K562 (cell line): ENCODE measurements around the gene MPI. TPM values are rescaled to one million over a fixed set of nuclear protein-coding genes. Genes with fewer than 3 reads are reported as not detected.
A peak's percentile ranks its signal among the peaks of the same experiment; 100 is the strongest.

Experiments used
- CBX2 ChIP-seq: fragments of 200-600 bp; sonication (generic); IDR thresholded peaks from one replicate; pipeline ENCODE4 v1.6.1; 2012; ENCODE audit warnings: mild to moderate bottlenecking, low read length, inconsistent platforms; ENCODE audit not compliant: insufficient read depth, poor library complexity, severe bottlenecking
- CBX5 ChIP-seq: IDR thresholded peaks from 2 replicates; pipeline ENCODE4 v1.6.1; 2014; ENCODE audit warnings: low read depth, borderline replicate concordance
- CCAR2 ChIP-seq: fragments of 200-400 bp; formaldehyde crosslinking; IDR thresholded peaks from 2 replicates; pipeline ENCODE4 v1.6.1; 2017; ENCODE audit warnings: mild to moderate bottlenecking, low read depth, low read length
- FOXP1 ChIP-seq: sonication (generic); formaldehyde crosslinking; IDR thresholded peaks from 2 replicates; pipeline ENCODE4 v1.8.0; 2022; ENCODE audit warnings: mild to moderate bottlenecking, missing genetic modification reagents
- HLTF ChIP-seq: fragments of 450-650 bp; IDR thresholded peaks from 2 replicates; pipeline ENCODE4 v1.6.1; 2016
- HSF4 ChIP-seq: fragments of 250-450 bp; sonication (Bioruptor Pico); IDR thresholded peaks from 2 replicates; pipeline ENCODE4 v2.1.2; 2022; ENCODE audit warnings: mild to moderate bottlenecking, moderate library complexity, borderline replicate concordance
- ILF3 ChIP-seq: fragments of 450-650 bp; IDR thresholded peaks from 2 replicates; pipeline ENCODE4 v1.6.1; 2018; ENCODE audit warnings: antibody characterized with exemption, mild to moderate bottlenecking, moderate library complexity, borderline replicate concordance
- POLR2AphosphoS5 ChIP-seq: IDR thresholded peaks from 2 replicates; pipeline ENCODE4 v1.6.1; 2011; ENCODE audit warnings: mild to moderate bottlenecking, low read depth, low read length, moderate library complexity; ENCODE audit not compliant: control insufficient read depth, insufficient read depth
- RBM22 ChIP-seq: fragments of 200-400 bp; formaldehyde crosslinking; IDR thresholded peaks from 2 replicates; pipeline ENCODE4 v1.6.1; 2018; ENCODE audit warnings: low read length, low read depth; ENCODE audit not compliant: poor library complexity, severe bottlenecking
- RBM39 ChIP-seq: fragments of 200-400 bp; formaldehyde crosslinking; optimal IDR thresholded peaks from 2 replicates; pipeline ENCODE3; 2018; ENCODE audit warnings: low read depth, low read length
- SAFB ChIP-seq: fragments of 200-400 bp; formaldehyde crosslinking; IDR thresholded peaks from 2 replicates; pipeline ENCODE4 v1.6.1; 2017; ENCODE audit warnings: low read depth, low read length, borderline replicate concordance
- SAP30 ChIP-seq: fragments of 200-600 bp; sonication (generic); IDR thresholded peaks from 2 replicates; pipeline ENCODE4 v1.6.1; 2012; ENCODE audit warnings: borderline replicate concordance, low read depth, mild to moderate bottlenecking, moderate library complexity, low read length, control low read depth, inconsistent platforms; ENCODE audit not compliant: insufficient read depth, poor library complexity, severe bottlenecking
- SMAD4 ChIP-seq: fragments of 250-450 bp; sonication (Bioruptor Pico); conservative IDR thresholded peaks from 2 replicates; pipeline ENCODE4 v1.8.0; 2021; ENCODE audit warnings: inconsistent platforms, mild to moderate bottlenecking, moderate library complexity
- SMARCA5 ChIP-seq: fragments of 450-650 bp; IDR thresholded peaks from 2 replicates; pipeline ENCODE4 v1.6.1; 2016
- SMARCC2 ChIP-seq: fragments of 450-650 bp; IDR thresholded peaks from 2 replicates; pipeline ENCODE4 v1.6.1; 2017; ENCODE audit warnings: antibody characterized with exemption, moderate library complexity, mild to moderate bottlenecking, low read depth
- SP1 ChIP-seq: sonication (generic); formaldehyde crosslinking; IDR thresholded peaks from 2 replicates; pipeline ENCODE4 v1.8.1; 2022; ENCODE audit warnings: mild to moderate bottlenecking, missing genetic modification reagents
- ZFP1 ChIP-seq: fragments of 450-650 bp; formaldehyde crosslinking; IDR thresholded peaks from 2 replicates; pipeline ENCODE4 v1.4.0; 2020; ENCODE audit warnings: mild to moderate bottlenecking, mixed read lengths
- ZNF184 ChIP-seq: sonication (generic); formaldehyde crosslinking; IDR thresholded peaks from 2 replicates; pipeline ENCODE4 v1.5.0; 2020; ENCODE audit warnings: missing genetic modification reagents
- ZNF445 ChIP-seq: fragments of 250-450 bp; sonication (Bioruptor Pico); IDR thresholded peaks from 2 replicates; pipeline ENCODE4 v1.4.0; 2020; ENCODE audit warnings: low read depth, mild to moderate bottlenecking, moderate library complexity
- ZNF766 ChIP-seq: fragments of 200-800 bp; sonication (Bioruptor generic); conservative IDR thresholded peaks from 2 replicates; pipeline ENCODE4 v1.6.1; 2016; ENCODE audit warnings: missing genetic modification characterization, missing compliant biosample characterization
- polyA plus RNA-seq, 8 experiments: library from polyadenylated mRNA; depleted of rRNA in 4 of 8; stranded (reverse) in 5 of 8; unstranded in 3 of 8; fragments of >200 nt; fragmentation: Nextera tagmentation in 2 of 8; fragmentation: Illumina TruSeq in 1 of 8; extraction: Ambion mirVana in 2 of 8; extraction: Trizol in 1 of 8; gene quantifications; 2 replicates each; pipeline versions ENCODE4 v1.2.1 to v1.2.3, GENCODE V29; 2011 to 2014; ENCODE audit warnings: inconsistent platforms in 1 of 8, missing spikeins in 1 of 8
- total RNA-seq, 7 experiments: library from RNA; depleted of rRNA in 6 of 7; stranded (reverse); fragments of >200 nt in 6 of 7; fragmentation: Illumina TruSeq in 2 of 7; extraction: Trizol in 2 of 7; gene quantifications; 2 replicates each; pipeline versions ENCODE4 v1.2.1 to v1.2.3, GENCODE V29; 2011 to 2021; ENCODE audit warnings: low replicate concordance in 1 of 7
- TF ChIP-seq, protein P1 (sequence below): sonication (generic); formaldehyde crosslinking; IDR thresholded peaks from 2 replicates; pipeline ENCODE4 v1.9.0; 2022; ENCODE audit warnings: mild to moderate bottlenecking, missing genetic modification reagents
- TF ChIP-seq, protein P2 (sequence below): fragments of 250-450 bp; sonication (Bioruptor Pico); IDR thresholded peaks from 2 replicates; pipeline ENCODE4 v1.4.0; 2020
- TF ChIP-seq, protein P3 (sequence below): fragments of 250-450 bp; sonication (Bioruptor Pico); IDR thresholded peaks from 2 replicates; pipeline ENCODE4 v1.9.0; 2021; ENCODE audit warnings: mild to moderate bottlenecking, inconsistent platforms

Gene MPI
- total and polyA plus RNA-seq, 9 of the 15 experiments (the other 6 are each of a cell fraction or from before 2014, with no cell fraction given): 30.7 to 105 (median 40.5) TPM

DNA sequence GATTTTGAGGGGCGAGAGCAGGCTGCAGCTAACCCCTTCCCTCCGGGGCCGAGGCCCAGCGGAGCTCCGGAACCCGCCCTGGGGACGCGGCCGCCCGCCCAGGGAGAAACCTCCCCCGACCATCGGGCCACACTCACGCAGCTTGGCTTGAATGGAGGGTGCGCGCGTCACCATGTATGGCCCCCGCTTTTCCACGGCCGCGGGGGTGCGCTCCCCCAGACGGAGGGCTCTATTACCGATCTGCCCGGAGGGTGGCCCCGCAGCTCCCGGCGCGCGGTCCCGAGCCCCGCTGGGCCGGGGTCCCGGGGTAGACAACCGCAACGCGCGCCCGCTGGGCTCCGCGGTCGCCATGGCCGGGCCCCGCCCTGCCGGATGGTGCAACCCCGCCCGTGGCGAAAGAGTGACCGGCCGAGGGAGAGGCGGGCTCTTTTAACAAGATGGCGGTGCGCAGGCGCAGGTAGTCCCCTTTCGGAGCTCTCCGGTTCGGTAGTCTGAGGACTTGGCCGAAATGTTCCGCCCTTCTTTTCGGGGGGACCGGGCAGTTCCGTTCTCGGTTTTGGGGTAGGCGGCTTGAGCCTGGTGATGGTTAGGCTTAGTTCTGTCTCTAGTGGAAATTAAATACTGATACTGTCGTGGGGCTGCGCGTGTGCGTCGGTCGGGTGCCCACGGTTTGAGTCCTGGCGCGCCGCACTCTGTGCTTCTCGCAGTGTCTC lies 16.8 kb downstream of the MPI start, which contains the start of gene FAM219B (continued):
- TF ChIP-seq ZNF184 (CRISPR knock-in tag): no peak
- peak; percentile 77; the same call in 1 of the 2 replicates for TF ChIP-seq POLR2AphosphoS5
- TF ChIP-seq SAFB: peak; percentile 32; the same call in 1 of the 2 replicates
- no peak for TF ChIP-seq SMARCC2
- no peak for TF ChIP-seq HLTF
- no peak for TF ChIP-seq HSF4 (CRISPR knock-in tag)
- TF ChIP-seq, protein P1, sequence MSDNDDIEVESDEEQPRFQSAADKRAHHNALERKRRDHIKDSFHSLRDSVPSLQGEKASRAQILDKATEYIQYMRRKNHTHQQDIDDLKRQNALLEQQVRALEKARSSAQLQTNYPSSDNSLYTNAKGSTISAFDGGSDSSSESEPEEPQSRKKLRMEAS: peak; percentile 29; the same call in 1 of the 2 replicates
- TF ChIP-seq SMARCA5: no peak
- no peak; the same call in 1 of the 2 replicates for TF ChIP-seq SP1 (CRISPR knock-in tag)
- TF ChIP-seq ZFP1 (CRISPR knock-in tag): no peak
- peak; percentile 77 for TF ChIP-seq FOXP1 (CRISPR knock-in tag)
- TF ChIP-seq RBM39: no peak
- peak; percentile 70; the same call in 1 of the 2 replicates for TF ChIP-seq ZNF766 (CRISPR knock-in tag)
- TF ChIP-seq CCAR2: no peak
- TF ChIP-seq SAP30: peak; percentile 71
- TF ChIP-seq, protein P2, sequence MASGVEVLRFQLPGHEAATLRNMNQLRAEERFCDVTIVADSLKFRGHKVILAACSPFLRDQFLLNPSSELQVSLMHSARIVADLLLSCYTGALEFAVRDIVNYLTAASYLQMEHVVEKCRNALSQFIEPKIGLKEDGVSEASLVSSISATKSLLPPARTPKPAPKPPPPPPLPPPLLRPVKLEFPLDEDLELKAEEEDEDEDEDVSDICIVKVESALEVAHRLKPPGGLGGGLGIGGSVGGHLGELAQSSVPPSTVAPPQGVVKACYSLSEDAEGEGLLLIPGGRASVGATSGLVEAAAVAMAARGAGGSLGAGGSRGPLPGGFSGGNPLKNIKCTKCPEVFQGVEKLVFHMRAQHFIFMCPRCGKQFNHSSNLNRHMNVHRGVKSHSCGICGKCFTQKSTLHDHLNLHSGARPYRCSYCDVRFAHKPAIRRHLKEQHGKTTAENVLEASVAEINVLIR (CRISPR knock-in tag): no peak
- no peak for TF ChIP-seq CBX5
- peak; percentile 75; the same call in 1 of the 2 replicates for TF ChIP-seq ILF3
- no peak for TF ChIP-seq CBX2
- peak; percentile 59; the same call in 1 of the 2 replicates for TF ChIP-seq SMAD4
- TF ChIP-seq RBM22: peak; percentile 65
- no peak for TF ChIP-seq ZNF445 (CRISPR knock-in tag)
- TF ChIP-seq, protein P3, sequence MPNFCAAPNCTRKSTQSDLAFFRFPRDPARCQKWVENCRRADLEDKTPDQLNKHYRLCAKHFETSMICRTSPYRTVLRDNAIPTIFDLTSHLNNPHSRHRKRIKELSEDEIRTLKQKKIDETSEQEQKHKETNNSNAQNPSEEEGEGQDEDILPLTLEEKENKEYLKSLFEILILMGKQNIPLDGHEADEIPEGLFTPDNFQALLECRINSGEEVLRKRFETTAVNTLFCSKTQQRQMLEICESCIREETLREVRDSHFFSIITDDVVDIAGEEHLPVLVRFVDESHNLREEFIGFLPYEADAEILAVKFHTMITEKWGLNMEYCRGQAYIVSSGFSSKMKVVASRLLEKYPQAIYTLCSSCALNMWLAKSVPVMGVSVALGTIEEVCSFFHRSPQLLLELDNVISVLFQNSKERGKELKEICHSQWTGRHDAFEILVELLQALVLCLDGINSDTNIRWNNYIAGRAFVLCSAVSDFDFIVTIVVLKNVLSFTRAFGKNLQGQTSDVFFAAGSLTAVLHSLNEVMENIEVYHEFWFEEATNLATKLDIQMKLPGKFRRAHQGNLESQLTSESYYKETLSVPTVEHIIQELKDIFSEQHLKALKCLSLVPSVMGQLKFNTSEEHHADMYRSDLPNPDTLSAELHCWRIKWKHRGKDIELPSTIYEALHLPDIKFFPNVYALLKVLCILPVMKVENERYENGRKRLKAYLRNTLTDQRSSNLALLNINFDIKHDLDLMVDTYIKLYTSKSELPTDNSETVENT (CRISPR knock-in tag): peak; percentile 50; the same call in 1 of the 2 replicates
